ENCODE results near the gene CADM2.

The CADM2 gene

DNA sequence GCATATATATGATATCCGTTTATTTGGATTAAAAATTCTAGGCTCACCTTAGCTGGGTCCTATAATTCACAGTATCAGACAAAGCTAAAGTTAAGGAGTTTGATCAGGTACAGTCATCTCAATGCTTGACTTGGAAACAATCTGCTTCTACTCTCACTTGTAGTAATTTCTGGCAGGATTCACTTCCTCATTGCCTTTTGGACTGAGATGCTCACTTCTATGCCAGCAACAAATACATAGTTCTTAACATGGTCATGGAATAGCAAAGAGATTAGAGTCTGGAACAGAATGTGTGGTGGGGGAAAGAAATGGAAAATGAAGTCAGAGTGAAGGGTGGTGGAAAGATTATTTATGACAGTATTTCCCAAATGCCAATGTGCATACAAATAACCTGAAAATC lies 693.6 kb downstream of the CADM2 start:
- no peak overlapping the region for H3K4me3 ChIP-seq (ENCODE audit: low read depth, low read length, poor library complexity, severe bottlenecking)
- no peak overlapping the region for H3K9ac ChIP-seq (ENCODE audit: low read length)
- H4K20me1 ChIP-seq (ENCODE audit: insufficient read depth, low read length) = no peaks in the 10 kb centered on the region
- H3K27me3 ChIP-seq (ENCODE audit: insufficient read depth, low read length) = no peaks in the 10 kb centered on the region
- no peak overlapping the region for H3K4me2 ChIP-seq (ENCODE audit: low read length)
- H3K79me2 ChIP-seq (ENCODE audit: insufficient read depth, low read length) = no peaks in the 10 kb centered on the region
- TF ChIP-seq EZH2 (IDR thresholded peaks at IDR 0.05; ENCODE audit: borderline replicate concordance, low read length) = no peak
- TF ChIP-seq, protein P1, sequence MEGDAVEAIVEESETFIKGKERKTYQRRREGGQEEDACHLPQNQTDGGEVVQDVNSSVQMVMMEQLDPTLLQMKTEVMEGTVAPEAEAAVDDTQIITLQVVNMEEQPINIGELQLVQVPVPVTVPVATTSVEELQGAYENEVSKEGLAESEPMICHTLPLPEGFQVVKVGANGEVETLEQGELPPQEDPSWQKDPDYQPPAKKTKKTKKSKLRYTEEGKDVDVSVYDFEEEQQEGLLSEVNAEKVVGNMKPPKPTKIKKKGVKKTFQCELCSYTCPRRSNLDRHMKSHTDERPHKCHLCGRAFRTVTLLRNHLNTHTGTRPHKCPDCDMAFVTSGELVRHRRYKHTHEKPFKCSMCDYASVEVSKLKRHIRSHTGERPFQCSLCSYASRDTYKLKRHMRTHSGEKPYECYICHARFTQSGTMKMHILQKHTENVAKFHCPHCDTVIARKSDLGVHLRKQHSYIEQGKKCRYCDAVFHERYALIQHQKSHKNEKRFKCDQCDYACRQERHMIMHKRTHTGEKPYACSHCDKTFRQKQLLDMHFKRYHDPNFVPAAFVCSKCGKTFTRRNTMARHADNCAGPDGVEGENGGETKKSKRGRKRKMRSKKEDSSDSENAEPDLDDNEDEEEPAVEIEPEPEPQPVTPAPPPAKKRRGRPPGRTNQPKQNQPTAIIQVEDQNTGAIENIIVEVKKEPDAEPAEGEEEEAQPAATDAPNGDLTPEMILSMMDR (IDR thresholded peaks at IDR 0.05; ENCODE audit: low read length) = no peak
- no peak overlapping the region for H3K27ac ChIP-seq (ENCODE audit: low read depth, low read length, poor library complexity, severe bottlenecking)
- H3K36me3 ChIP-seq (ENCODE audit: insufficient read depth, low read length) = no peaks in the 10 kb centered on the region
- no peaks in the 10 kb centered on the region for H3K9me2 ChIP-seq (ENCODE audit: low read depth, low read length)
- no peaks in the 10 kb centered on the region for H3K4me1 ChIP-seq (ENCODE audit: insufficient read depth, low read length, severe bottlenecking)
- no peaks in the 10 kb centered on the region for H3K9me3 ChIP-seq (ENCODE audit: low read length)
- H2AFZ ChIP-seq (ENCODE audit: low read length) = no peak overlapping the region
- no peaks in the 10 kb centered on the region for H3F3A ChIP-seq (ENCODE audit: insufficient read depth, low read length)

DNA sequence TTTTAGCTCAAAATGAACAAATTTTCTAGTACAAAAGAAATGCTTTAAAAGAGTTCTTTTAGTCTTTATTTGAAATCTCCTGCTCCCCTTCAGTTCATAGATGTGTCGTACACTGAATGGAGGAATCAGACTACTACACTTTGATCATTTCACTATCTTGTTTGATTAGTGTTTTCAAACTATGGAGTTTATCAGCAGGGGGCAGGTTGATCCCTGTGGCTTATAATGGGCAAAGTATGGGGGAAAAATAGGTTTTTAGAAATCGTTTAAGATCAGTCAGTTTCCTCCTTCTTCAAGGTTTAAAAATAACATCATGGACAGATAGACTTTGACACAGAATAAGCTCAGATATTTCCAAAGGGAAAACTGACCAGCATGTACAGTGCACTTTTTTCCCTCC lies 701.7 kb downstream of the CADM2 start:
- no peak overlapping the region for H3K27ac ChIP-seq (ENCODE audit: low read depth, low read length, poor library complexity, severe bottlenecking)
- no peak overlapping the region for H3K9ac ChIP-seq (ENCODE audit: low read length)
- no peaks in the 10 kb centered on the region for H3K36me3 ChIP-seq (ENCODE audit: insufficient read depth, low read length)
- no peaks in the 10 kb centered on the region for H3K27me3 ChIP-seq (ENCODE audit: insufficient read depth, low read length)
- no peak overlapping the region for H2AFZ ChIP-seq (ENCODE audit: low read length)
- no peak overlapping the region for H3K4me3 ChIP-seq (ENCODE audit: low read depth, low read length, poor library complexity, severe bottlenecking)
- H4K20me1 ChIP-seq (ENCODE audit: insufficient read depth, low read length) = no peaks in the 10 kb centered on the region
- H3K79me2 ChIP-seq (ENCODE audit: insufficient read depth, low read length) = no peaks in the 10 kb centered on the region
- H3F3A ChIP-seq (ENCODE audit: insufficient read depth, low read length) = no peaks in the 10 kb centered on the region
- H3K4me1 ChIP-seq (ENCODE audit: insufficient read depth, low read length, severe bottlenecking) = no peaks in the 10 kb centered on the region
- TF ChIP-seq EZH2 (IDR thresholded peaks at IDR 0.05; ENCODE audit: borderline replicate concordance, low read length) = no peak
- H3K9me3 ChIP-seq (ENCODE audit: low read length) = no peaks in the 10 kb centered on the region
- no peaks in the 10 kb centered on the region for H3K9me2 ChIP-seq (ENCODE audit: low read depth, low read length)
- H3K4me2 ChIP-seq (ENCODE audit: low read length) = no peak overlapping the region

DNA sequence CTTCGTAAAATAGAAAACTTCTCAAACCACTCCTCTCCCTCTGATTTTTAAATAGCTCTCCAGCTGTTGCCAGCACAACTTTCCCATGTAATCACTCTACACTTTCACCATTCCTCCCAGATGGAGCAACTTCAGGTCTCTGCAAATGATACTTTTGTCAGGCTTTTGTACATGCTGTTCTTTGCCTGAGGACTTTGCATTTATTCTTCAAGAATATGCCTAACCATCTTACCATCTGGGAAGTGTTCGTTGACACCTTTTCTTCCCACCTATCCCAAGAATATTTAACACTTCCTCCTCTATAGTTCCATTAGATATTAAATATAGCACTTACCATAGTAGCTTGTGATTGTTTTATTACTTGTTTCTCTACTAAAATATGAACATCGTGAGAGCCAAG lies 703.7 kb downstream of the CADM2 start:
- no peaks in the 10 kb centered on the region for H3K9me2 ChIP-seq (ENCODE audit: low read depth, low read length)
- TF ChIP-seq, protein P1 (IDR thresholded peaks at IDR 0.05; ENCODE audit: low read length) = no peak
- no peak for TF ChIP-seq EZH2 (IDR thresholded peaks at IDR 0.05; ENCODE audit: borderline replicate concordance, low read length)

DNA sequence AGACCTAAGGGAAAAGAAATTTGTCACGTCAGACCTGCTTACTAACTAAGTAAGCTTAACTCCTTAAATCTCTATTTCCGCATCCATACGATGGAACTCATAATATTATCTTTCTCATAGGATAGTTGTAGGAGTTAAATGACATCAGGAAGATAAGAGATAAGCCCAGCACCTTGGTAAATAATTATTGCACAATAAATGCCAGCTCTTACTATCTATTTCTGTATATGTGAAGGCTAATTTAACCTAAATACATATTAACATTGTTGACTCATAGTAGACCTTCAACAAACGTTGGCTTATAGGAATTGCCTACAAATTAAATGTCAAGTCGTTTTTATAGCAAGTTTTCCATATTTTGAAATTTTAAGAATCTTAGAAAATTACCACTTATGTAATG lies 709.0 kb downstream of the CADM2 start:
- no peaks in the 10 kb centered on the region for H4K20me1 ChIP-seq (ENCODE audit: insufficient read depth, low read length)
- H3K9ac ChIP-seq (ENCODE audit: low read length) = no peak overlapping the region
- no peaks in the 10 kb centered on the region for H3K4me1 ChIP-seq (ENCODE audit: insufficient read depth, low read length, severe bottlenecking)
- no peaks in the 10 kb centered on the region for H3K9me3 ChIP-seq (ENCODE audit: low read length)
- no peak overlapping the region for H3K4me2 ChIP-seq (ENCODE audit: low read length)
- H3K4me3 ChIP-seq (ENCODE audit: low read depth, low read length, poor library complexity, severe bottlenecking) = no peak overlapping the region
- no peak overlapping the region for H3K27ac ChIP-seq (ENCODE audit: low read depth, low read length, poor library complexity, severe bottlenecking)
- H3K9me2 ChIP-seq (ENCODE audit: low read depth, low read length) = no peaks in the 10 kb centered on the region
- H3F3A ChIP-seq (ENCODE audit: insufficient read depth, low read length) = no peaks in the 10 kb centered on the region
- H3K27me3 ChIP-seq (ENCODE audit: insufficient read depth, low read length) = no peaks in the 10 kb centered on the region
- H3K36me3 ChIP-seq (ENCODE audit: insufficient read depth, low read length) = no peaks in the 10 kb centered on the region
- no peaks in the 10 kb centered on the region for H3K79me2 ChIP-seq (ENCODE audit: insufficient read depth, low read length)
- TF ChIP-seq, protein P1 (IDR thresholded peaks at IDR 0.05; ENCODE audit: low read length) = no peak
- no peak for TF ChIP-seq EZH2 (IDR thresholded peaks at IDR 0.05; ENCODE audit: borderline replicate concordance, low read length)
- no peak overlapping the region for H2AFZ ChIP-seq (ENCODE audit: low read length)

More for the DNA sequence above, 703.7 kb downstream of the CADM2 start:
- Histone ChIP-seq H3K9ac (ENCODE audit: low read length) (no peak overlapping the region), H3K4me3 (ENCODE audit: low read depth, low read length, poor library complexity, severe bottlenecking) (no peak overlapping the region), H4K20me1 (ENCODE audit: insufficient read depth, low read length) (no peaks in the 10 kb centered on the region), H3K4me2 (ENCODE audit: low read length) (no peak overlapping the region), H3K27ac (ENCODE audit: low read depth, low read length, poor library complexity, severe bottlenecking) (no peak overlapping the region), H3K4me1 (ENCODE audit: insufficient read depth, low read length, severe bottlenecking) (no peaks in the 10 kb centered on the region), H2AFZ (ENCODE audit: low read length) (no peak overlapping the region), H3K79me2 (ENCODE audit: insufficient read depth, low read length) (no peaks in the 10 kb centered on the region), H3K9me3 (ENCODE audit: low read length) (no peaks in the 10 kb centered on the region), H3K36me3 (ENCODE audit: insufficient read depth, low read length) (no peaks in the 10 kb centered on the region), H3K27me3 (ENCODE audit: insufficient read depth, low read length) (no peaks in the 10 kb centered on the region), H3F3A (ENCODE audit: insufficient read depth, low read length) (no peaks in the 10 kb centered on the region)
